GM18502 (cell line): Measurements from ENCODE around the gene ETFBKMT.

ENCODE experiments used
- ATAC-seq: cut with Tn5 transposase; IDR thresholded peaks from one replicate; pipeline ENCODE4 v1.9.1; 2021; ENCODE audit warnings: mild to moderate bottlenecking; ENCODE audit not compliant: unreplicated experiment, poor library complexity

Gene ETFBKMT

GRCh38 chr12:31659087-31659942 is at the start of gene ETFBKMT:
ETFBKMT (plus strand) TSS chr12:31659688; CDS start chr12:31661954, 2,266 bp downstream.
- ATAC-seq = peak; percentile 100

DNA sequence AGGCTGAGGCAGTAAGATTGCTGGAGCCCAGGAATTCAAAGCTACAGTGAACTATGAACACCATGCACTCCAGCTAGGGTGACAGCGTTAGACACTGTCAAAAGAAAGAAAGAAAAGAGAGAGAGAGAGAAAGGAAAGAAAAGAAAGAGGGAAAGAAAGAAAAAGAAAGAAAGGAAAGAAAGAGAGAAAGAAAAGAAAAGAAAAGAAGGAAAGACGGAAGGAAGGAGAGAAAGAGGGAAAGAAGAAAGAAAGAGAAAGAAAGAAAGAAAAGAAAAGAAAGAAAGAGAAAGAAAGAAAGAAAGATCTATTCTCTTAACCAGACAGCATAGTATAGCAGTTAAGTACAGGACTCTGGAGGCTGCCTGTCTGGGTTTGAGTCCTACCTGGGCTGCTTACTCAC is 46.7 kb upstream of the ETFBKMT start:
- ATAC-seq = no peak

DNA sequence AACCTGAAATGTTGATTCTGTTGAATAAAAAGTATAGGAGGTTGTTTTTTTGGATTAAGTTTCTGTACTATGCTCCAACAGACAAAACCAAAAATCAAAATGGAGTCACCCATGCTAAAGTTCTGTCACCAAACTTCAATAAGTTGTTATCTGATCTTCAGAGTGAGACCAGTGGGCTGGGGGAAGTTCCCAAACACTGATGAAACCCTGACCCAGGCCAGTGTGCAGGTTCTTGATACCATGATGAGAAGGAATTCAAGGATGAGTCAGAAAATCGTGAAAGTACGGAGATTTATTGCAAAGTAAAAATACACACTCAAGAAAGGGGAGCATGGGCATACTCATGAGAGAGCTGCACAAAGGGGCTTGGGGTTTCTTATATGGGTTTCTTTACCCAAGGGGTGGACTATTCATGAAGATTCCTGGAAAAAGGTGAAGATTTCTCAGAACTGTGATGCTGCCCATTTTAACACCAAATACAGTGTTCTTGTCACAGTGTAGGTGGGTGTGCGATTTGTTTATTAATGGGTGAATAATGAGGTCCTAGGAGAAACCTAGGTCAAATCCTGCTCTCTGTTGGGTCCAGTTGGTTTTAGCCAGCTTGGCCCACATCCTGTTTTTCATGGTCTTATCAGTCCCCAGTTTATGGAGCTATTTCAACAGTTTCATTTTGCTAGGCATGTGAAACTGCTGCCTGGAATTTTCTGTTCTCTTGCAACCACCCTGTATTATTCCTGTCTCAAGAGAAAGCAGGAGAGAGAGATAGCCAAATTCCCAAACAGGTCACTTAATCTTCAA is 41.1 kb upstream of the ETFBKMT start:
- no peak for ATAC-seq

DNA sequence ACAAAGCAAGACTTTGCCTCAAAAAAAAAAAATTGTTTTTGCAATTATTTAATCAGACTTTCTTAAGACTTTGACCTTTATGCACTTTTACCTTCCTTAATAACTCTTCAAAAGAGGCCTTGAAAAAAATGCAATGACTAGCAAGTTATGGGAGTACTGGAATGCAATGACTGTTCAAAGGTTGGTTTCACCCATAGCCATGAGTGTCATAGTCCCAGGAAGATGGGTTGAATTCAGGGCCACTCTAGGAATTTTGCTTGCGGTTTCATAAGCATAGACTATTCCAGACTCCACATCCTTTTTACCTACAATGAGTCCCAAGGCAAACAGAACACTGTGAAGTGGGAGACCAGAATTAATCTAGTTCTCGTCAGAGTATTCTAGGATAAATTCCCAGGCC is 39.2 kb upstream of the ETFBKMT start:
- no peak for ATAC-seq

GRCh38 chr12:31622038-31622437 is 37.5 kb upstream of the ETFBKMT start:
- no peak for ATAC-seq

GRCh38 chr12:31626270-31626995 is 33.1 kb upstream of the ETFBKMT start:
- no peak for ATAC-seq

GRCh38 chr12:31627456-31628054 is 31.9 kb upstream of the ETFBKMT start:
- ATAC-seq = no peak

DNA sequence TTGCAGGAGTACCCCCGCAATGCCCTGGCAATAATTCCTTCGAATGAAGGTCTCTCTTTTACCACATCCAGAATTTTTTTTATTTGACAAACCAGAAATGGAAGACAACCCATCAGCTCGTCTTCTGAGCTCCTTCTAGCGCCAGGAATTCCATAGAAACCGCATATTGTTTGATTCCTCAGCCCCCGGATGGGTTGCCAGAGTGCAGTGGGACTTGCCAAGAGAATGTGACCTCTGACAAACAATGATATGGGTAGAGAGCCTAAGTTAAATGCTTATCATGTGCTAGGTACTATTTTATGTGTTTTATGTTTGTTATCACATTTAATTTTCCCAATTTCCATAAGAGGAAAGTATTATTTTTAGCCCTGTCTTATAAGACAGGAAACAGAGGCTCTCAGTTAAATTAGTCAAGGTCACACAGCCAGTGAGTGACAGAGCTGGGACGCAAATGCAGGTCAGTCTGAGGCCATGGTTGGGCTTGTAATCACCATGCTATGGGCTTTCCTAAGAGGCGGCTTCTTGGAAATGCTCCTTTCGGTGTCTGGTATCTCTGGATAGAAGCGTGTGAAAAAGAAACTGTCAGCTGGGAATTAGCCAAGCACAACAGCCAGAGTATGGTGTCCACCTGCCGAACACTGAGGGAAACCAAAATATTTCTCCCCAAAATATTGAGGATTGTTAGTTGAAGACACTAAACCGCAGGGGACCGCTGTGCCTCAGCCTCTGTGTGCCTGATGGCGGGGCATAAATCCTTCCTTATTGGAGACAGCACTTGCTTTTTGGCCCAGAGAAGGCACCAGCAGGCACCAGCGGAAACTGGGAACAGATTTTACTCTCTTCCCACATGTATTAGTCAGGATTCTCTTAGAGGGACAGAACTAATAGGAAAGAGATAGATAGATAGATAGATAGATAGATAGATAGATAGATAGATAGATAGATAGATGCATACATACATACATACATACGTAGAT is 29.4 kb upstream of the ETFBKMT start:
- no peak for ATAC-seq

DNA sequence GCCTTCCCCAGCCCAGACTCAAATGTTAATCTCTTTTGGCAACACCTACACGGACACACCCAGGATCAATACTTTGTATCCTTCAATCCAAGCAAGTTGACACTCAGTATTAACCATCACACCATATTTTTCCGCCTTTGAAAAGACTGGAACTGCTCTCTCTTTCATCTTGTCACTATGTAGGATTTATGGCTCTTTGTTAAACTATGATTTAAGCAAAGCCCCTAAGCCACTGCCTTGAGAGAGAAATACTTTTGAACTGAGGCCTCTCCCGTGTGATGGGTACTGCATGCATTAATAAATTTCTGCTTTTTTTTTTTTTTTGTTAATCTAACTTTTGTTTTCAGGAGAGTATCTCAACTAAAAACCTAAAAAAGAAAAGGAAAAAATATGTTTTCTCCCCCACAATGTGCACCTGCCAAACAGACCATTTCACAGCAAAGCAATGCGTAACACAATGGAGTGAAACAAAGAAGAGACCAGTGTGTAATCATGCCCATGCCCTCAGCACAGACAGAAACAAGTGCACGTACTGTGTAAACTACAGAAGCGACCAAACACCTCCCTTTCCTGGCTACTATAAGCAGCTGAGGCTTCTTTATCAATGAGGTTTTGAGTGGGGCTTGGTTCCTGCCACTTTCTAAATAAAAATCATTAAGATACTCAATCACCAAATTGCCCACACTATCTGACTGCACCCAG is 28.3 kb upstream of the ETFBKMT start:
- ATAC-seq = no peak

DNA sequence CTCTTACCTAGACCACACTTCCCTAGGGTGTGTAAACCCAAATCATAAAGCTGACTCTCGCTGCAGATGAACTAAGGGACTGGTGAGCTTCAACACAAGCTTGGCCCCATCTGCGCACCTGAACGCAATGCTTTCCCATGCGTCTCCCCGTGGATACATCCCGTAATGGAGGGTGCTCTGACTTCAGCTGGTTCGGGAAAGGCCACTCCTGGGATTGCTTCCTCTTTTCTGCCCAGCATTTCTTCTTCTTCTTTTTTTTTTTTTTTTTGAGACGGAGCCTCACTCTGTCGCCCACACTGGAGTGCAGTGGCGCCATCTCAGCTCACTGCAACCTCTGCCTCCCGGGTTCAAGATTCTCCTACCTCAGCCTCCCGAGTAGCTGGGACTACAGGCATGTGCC is 27.7 kb upstream of the ETFBKMT start:
- no peak for ATAC-seq

GRCh38 chr12:31633464-31633863 is 26.0 kb upstream of the ETFBKMT start:
- no peak for ATAC-seq

DNA sequence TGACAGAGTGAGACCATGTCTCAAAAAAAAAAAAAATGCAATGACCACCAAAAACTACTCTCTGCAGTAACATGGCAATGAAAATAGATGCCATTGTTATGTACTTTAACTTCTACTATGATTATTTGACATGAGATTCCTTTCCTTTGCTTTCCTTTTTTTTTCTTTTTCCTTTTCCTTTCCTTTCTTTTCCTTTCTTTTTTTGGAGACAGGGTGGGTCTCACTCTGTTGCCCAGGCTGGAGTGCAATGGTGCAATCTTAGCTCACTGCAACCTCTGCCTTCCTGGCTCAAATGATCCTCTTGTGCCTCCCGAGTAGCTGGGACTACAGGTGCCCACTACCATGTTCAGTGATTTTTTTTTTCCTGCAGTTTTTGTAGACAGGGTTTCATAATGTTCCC is 24.9 kb upstream of the ETFBKMT start:
- ATAC-seq = no peak

DNA sequence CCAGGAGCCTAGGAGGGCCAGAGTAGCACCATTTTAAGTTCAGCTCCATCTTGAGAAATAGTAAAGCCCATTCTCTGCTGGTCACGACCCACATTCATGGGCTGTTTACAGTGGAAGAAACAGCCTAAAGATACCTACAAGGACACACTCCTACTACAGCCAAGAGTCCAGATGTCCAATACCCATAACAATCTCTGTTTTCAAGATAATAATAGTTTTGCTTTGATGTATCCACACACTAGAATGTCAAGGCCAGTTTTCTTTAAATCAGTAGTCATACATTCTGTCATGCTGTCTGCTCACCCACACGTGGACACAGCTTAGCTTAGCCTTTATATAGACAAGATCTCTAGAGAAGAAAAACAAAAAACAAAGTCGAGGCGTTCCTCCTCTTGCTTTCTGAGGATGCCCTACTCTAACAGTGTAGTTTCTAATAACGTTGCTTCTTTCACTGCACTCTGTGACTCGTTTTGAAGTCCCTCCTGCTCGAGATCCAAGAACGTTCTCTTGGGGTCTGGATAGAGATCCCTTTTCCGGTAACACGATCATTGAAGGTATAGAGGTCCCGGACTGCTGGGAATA is 17.9 kb upstream of the ETFBKMT start:
- no peak for ATAC-seq

DNA sequence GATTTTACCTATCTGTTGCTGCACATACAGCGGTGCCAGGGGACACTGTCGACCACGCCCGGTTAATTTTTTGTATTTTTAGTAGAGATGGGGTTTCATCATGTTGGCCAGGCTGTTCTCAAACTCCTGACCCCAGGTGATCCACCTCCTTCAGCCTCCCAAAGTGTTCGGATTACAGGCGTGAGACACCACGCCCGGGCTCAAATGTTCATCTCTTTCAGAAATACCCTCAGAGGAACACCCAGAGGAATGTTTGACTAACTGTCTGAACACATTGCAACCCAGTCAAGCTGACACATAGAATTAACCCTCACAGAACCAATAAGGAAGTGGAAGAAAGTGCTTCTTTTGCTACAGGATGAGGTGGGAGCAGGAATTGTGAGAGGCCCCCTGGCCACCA is 15.0 kb upstream of the ETFBKMT start:
- no peak for ATAC-seq

DNA sequence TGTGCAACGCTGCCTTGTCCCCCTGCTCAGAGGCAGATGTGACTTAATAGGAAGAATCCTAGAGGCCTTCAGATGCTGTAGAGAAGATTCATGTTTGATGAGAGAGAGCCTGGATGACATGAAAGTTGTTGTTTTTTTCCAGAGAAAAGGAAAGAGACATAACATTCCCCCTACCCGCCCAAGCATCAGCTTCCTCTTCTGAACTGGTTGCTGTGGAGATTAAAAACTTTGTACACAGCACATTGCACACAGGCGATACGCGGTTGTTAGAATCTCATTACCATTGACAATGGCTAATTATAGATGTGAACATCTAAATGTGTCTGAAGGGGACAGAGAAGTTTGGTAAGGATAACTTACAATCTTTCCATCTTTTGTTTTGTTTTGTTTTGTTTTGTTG is 13.6 kb upstream of the ETFBKMT start:
- no peak for ATAC-seq

- no peak for ATAC-seq
These were observed 12.4 kb upstream of the ETFBKMT start for GRCh38 chr12:31647086-31647491.

DNA sequence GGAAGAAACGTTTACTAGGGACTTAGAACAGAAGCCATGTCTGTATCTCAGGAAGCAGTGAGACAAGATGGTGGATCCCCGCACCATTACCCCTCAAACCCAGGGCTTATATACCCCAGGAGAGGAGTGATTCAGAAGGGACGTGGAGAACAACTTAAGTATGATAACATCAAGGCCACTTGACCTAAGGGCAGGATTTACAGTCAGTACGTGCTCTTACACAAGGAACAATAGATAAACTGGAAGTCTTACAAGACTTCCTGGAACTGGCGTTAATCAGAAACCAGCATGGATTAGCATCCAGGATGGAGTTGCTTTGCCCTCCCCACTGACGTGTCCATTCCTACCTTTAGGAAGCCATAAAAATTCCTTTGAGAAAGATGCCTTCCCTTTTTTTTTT is 8.6 kb upstream of the ETFBKMT start:
- ATAC-seq = no peak

- no peak for ATAC-seq
These were observed 7.5 kb upstream of the ETFBKMT start for GRCh38 chr12:31651893-31652521.
